K562 (cell line): ENCODE data around the gene SNX18. TPM values are rescaled to one million over a fixed set of nuclear protein-coding genes. Genes with fewer than 3 reads are reported as not detected.

Source experiments
- ATAC-seq: fragments of 200-7000 bp; cut with Tn5 transposase; 3 replicates; pipeline ENCODE4 v1.9.1; 2020; ENCODE audit warnings: moderate library complexity
- BruUV-seq: library from RNA; stranded (reverse); fragments of 400-500 nt; replicated peaks from 2 replicates; lab custom pipeline; 2021; lab: Mats Ljungman, UMichigan
- CTCF ChIA-PET: fragments of 300-600 bp; formaldehyde crosslinking; extraction: SDS; loops from one replicate; lab custom pipeline; 2021; ENCODE audit warnings: low intra/inter-chr PET ratio; lab: Yijun Ruan, JAX
- POLR2A ChIA-PET: fragments of 300-600, 350-650 bp; sonication (Branson Sonifier 250); formaldehyde crosslinking; extraction: SDS; loops from one replicate; lab custom pipeline; 2021; ENCODE audit warnings: antibody characterized with exemption, inconsistent platforms; lab: Yijun Ruan, JAX
- DNase-seq, 4 experiments: peaks; one replicate each; pipeline versions ENCODE4 v3.0.0 to v3.0.0-alpha.2; 2011 to 2018; ENCODE audit warnings: low spot score in 3 of 4, mixed read lengths in 3 of 4; ENCODE audit errors: extremely low read depth in 1 of 4
- FAIRE-seq: peaks from 2 replicates; lab custom pipeline; 2011; peaks lifted over from hg19 to GRCh38; lab: Jason Lieb, UNC
- H2AFZ ChIP-seq: 2 replicates; pipeline ENCODE4 v1.6.0; 2011; ENCODE audit warnings: low read depth, low read length, control low read depth, inconsistent platforms
- H3K27ac ChIP-seq: fragments of 200-600 bp; 3 replicates; pipeline ENCODE4 v1.8.0; 2011; ENCODE audit warnings: low read depth, mild to moderate bottlenecking, control low read depth, inconsistent platforms, low read length, moderate library complexity, mixed read lengths; ENCODE audit errors: extremely low read depth
- H3K27me3 ChIP-seq, 2 experiments: fragments of 300-600 bp in 1 of 2; 2 replicates in 1 of 2; 3 replicates in 1 of 2; pipeline versions ENCODE4 v1.6.0 to v1.8.0; 2011; ENCODE audit warnings: inconsistent platforms in 2 of 2, low read length in 2 of 2, mild to moderate bottlenecking in 1 of 2, mixed read lengths in 1 of 2, moderate library complexity in 1 of 2; ENCODE audit not compliant: control insufficient read depth in 2 of 2, insufficient read depth in 2 of 2
- H3K36me3 ChIP-seq: fragments of 300-600 bp; 3 replicates; pipeline ENCODE4 v1.8.0; 2011; ENCODE audit warnings: mild to moderate bottlenecking, low read length, inconsistent platforms; ENCODE audit not compliant: control insufficient read depth, insufficient read depth
- H3K4me1 ChIP-seq, 2 experiments: fragments of 200-600 bp in 1 of 2; replicated peaks in 1 of 2; 2 replicates in 1 of 2; 3 replicates in 1 of 2; pipeline versions ENCODE4 v1.5.1 to v1.8.0; 2011; ENCODE audit warnings: inconsistent platforms in 2 of 2, low read length in 2 of 2, mild to moderate bottlenecking in 1 of 2, mixed read lengths in 1 of 2, moderate library complexity in 1 of 2; ENCODE audit not compliant: control insufficient read depth in 2 of 2, insufficient read depth in 2 of 2
- H3K4me2 ChIP-seq: 2 replicates; pipeline ENCODE4 v1.6.1; 2011; ENCODE audit warnings: low read length, control low read depth, inconsistent platforms, mixed read lengths; ENCODE audit not compliant: insufficient read depth
- H3K4me3 ChIP-seq: fragments of 200-600 bp; sonication (generic), shearing (Covaris generic); 2 replicates; pipeline ENCODE4 v1.5.1; 2016; ENCODE audit warnings: control low read depth, inconsistent platforms
- H3K79me2 ChIP-seq: fragments of 200-600 bp; 3 replicates; pipeline ENCODE4 v1.8.0; 2011; ENCODE audit warnings: low read length, inconsistent platforms; ENCODE audit not compliant: control insufficient read depth, insufficient read depth
- H3K9ac ChIP-seq, 2 experiments: 2 replicates each; pipeline versions ENCODE4 v1.6.0 to v1.6.1; 2011; ENCODE audit warnings: low read depth in 2 of 2, low read length in 2 of 2, control low read depth in 1 of 2, inconsistent platforms in 1 of 2, mild to moderate bottlenecking in 1 of 2, mixed read lengths in 1 of 2; ENCODE audit not compliant: insufficient read depth in 1 of 2
- H3K9me1 ChIP-seq: one replicate; pipeline ENCODE4 v1.6.0; 2011; ENCODE audit warnings: inconsistent platforms, mild to moderate bottlenecking, low read length, moderate library complexity; ENCODE audit not compliant: control insufficient read depth, insufficient read depth
- H3K9me3 ChIP-seq: replicated peaks from 2 replicates; pipeline ENCODE4 v1.5.1; 2011; ENCODE audit warnings: low read depth, low read length, inconsistent platforms; ENCODE audit not compliant: control insufficient read depth, insufficient read depth
- H4K20me1 ChIP-seq: replicated peaks from 2 replicates; pipeline ENCODE4 v1.6.1; 2011; ENCODE audit warnings: low read length, inconsistent platforms, mixed read lengths; ENCODE audit not compliant: control insufficient read depth, insufficient read depth
- ESRRA ChIP-seq: fragments of 450-650 bp; IDR thresholded peaks from 2 replicates; pipeline ENCODE4 v1.6.1; 2014; ENCODE audit warnings: low read depth, mild to moderate bottlenecking, moderate library complexity, borderline replicate concordance
- JUNB ChIP-seq: fragments of 450-650 bp; formaldehyde crosslinking; conservative IDR thresholded peaks from 2 replicates; pipeline ENCODE4 v1.4.0; 2020; ENCODE audit warnings: mild to moderate bottlenecking
- ZMIZ1 ChIP-seq, 2 experiments: fragments of 150-350 bp in 1 of 2; IDR thresholded peaks; 2 replicates each; pipeline ENCODE4 v1.6.1; 2012 to 2016; ENCODE audit warnings: low read depth in 2 of 2, low read length in 2 of 2, mild to moderate bottlenecking in 1 of 2, moderate library complexity in 1 of 2
- ZNF217 ChIP-seq: sonication (generic); formaldehyde crosslinking; IDR thresholded peaks from 2 replicates; pipeline ENCODE4 v1.8.0; 2022; ENCODE audit warnings: mild to moderate bottlenecking, missing genetic modification reagents
- ZNF263 ChIP-seq: sonication (generic); formaldehyde crosslinking; IDR thresholded peaks from 2 replicates; pipeline ENCODE4 v1.8.0; 2022; ENCODE audit warnings: mild to moderate bottlenecking, missing genetic modification reagents, borderline replicate concordance
- ZNF354B ChIP-seq: fragments of 250-450 bp; sonication (Bioruptor Pico); IDR thresholded peaks from 2 replicates; pipeline ENCODE4 v1.4.0; 2020
- ZNF561 ChIP-seq: fragments of 450-650 bp; formaldehyde crosslinking; conservative IDR thresholded peaks from 2 replicates; pipeline ENCODE4 v1.4.0; 2020; ENCODE audit warnings: mild to moderate bottlenecking, moderate library complexity
- WGBS: fragments of 100-300 bp; shearing (Covaris generic); methylation state at CpG from one replicate; pipeline ENCODE4 v1.1.6; 2016; ENCODE audit warnings: low coverage, mixed read lengths; ENCODE audit not compliant: insufficient coverage; ENCODE audit errors: missing lambda C conversion rate; 5-methylcytosine and 5-hydroxymethylcytosine counted together
- in situ Hi-C: fragments of 300-500 bp; cut with MboI; formaldehyde crosslinking; loops from 4 replicates; pipeline ENCODE4 v1.15.0; 2018; ENCODE audit warnings: inconsistent platforms, mixed read lengths
- intact Hi-C: fragments of 100-400 bp; cut with micrococcal nuclease; formaldehyde crosslinking; loops from 2 replicates; pipeline ENCODE4 v1.14.2; 2022
- polyA plus RNA-seq, 8 experiments: library from polyadenylated mRNA; depleted of rRNA in 4 of 8; stranded (reverse) in 5 of 8; unstranded in 3 of 8; fragments of >200 nt; fragmentation: Nextera tagmentation in 2 of 8; fragmentation: Illumina TruSeq in 1 of 8; extraction: Ambion mirVana in 2 of 8; extraction: Trizol in 1 of 8; gene quantifications; 2 replicates each; pipeline versions ENCODE4 v1.2.1 to v1.2.3, GENCODE V29; 2011 to 2014; ENCODE audit warnings: inconsistent platforms in 1 of 8, missing spikeins in 1 of 8
- total RNA-seq, 7 experiments: library from RNA; depleted of rRNA in 6 of 7; stranded (reverse); fragments of >200 nt in 6 of 7; fragmentation: Illumina TruSeq in 2 of 7; extraction: Trizol in 2 of 7; gene quantifications; 2 replicates each; pipeline versions ENCODE4 v1.2.1 to v1.2.3, GENCODE V29; 2011 to 2021; ENCODE audit warnings: low replicate concordance in 1 of 7

Gene SNX18
- total and polyA plus RNA-seq, 9 of the 15 experiments (the other 6 are each of a cell fraction or from before 2014, with no cell fraction given) = 2.3 to 8.8 (median 6.0) TPM

- in situ Hi-C loops = no loop called here
- ATAC-seq (no peak), DNase-seq (no peak), FAIRE-seq (no peak)
- no peaks in the 10 kb centered on the region for H3K27me3 ChIP-seq
- H3K4me3 ChIP-seq = no peak overlapping the region
- no peaks in the 10 kb centered on the region for H3K36me3 ChIP-seq
- H3K79me2 ChIP-seq = no peaks in the 10 kb centered on the region
- H3K27ac ChIP-seq = no peak overlapping the region
- TF ChIP-seq ZNF561 (no peak), ZNF263 (no peak), ZNF217 (CRISPR knock-in tag) (no peak), ESRRA (no peak), ZNF354B (no peak), ZMIZ1 (IDR thresholded peaks at IDR 0.05; ENCODE audit: low read depth in 2 of 2, low read length in 2 of 2) (no peak), JUNB (CRISPR knock-in tag) (no peak)
- WGBS = 69% methylated on average over 3 of the region's 3 CpGs
- BruUV-seq = no TSS peak
- intact Hi-C loops = no loop called here
- no peaks in the 10 kb centered on the region for H3K9me1 ChIP-seq
- H3K4me1 ChIP-seq = no peaks in the 10 kb centered on the region
- H4K20me1 ChIP-seq = no peaks in the 10 kb centered on the region
- ChIA-PET POLR2A (interaction anchor here (1.1 to 2.1 kb wide), 4 partner anchors 9 to 16 kb away, joined by 3 to 7 read pairs (median 6); no protein-coding TSS in a partner anchor), CTCF (no interaction called here)
- H3K9me3 ChIP-seq = no peaks in the 10 kb centered on the region
- no peak overlapping the region for H2AFZ ChIP-seq
- H3K4me2 ChIP-seq = no peak overlapping the region
- no peak overlapping the region for H3K9ac ChIP-seq
These were observed 20.6 kb downstream of the SNX18 start for GRCh38 chr5:54538156-54538555.
